Central memory CD4-positive, alpha-beta T cell (primary cell): ENCODE data around the gene ABCD4.

Source experiments
- DNase-seq: peaks from one replicate; pipeline ENCODE4 v3.0.0; 2022

The ABCD4 gene

DNA sequence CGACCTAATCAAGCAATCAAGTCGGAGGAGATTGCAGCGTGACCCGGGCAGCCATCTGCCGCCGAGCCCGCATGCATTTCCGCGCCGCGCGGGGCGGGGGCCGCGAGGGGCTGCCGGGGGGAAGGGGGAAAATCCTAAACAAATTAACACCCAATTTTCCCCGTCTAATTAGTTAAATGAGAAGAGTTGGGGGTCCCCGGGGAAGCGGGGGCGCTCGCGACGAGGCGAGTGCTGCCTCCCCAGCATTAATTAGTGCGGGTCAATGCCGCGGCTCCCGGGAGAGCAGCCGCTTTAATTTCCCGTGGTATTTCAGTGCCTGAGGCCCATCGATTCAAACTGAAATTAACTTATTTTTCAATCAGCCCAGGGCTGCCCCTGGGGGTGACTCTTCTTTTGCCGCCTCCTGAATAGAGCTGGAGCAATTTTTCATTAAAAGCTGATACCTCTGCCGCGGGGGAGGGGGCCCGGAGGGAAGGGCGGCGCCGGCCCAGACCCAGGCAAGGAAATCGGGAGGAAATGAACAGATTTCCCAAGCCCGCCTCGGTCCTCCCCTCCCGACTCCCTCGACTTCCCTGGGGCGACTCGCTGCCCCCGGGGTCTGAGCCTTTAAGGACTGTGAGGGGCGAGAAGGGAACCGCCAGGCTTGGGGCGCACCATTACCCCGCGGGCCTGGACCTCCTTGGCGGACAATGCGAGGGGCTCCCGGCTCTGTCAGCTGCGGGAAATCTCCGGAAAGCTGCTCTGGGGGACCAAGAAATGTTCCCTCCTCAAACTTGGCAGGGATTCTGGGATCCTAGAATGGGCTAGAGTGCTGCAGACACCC lies 44.6 kb downstream of the ABCD4 start:
- no peak for DNase-seq

DNA sequence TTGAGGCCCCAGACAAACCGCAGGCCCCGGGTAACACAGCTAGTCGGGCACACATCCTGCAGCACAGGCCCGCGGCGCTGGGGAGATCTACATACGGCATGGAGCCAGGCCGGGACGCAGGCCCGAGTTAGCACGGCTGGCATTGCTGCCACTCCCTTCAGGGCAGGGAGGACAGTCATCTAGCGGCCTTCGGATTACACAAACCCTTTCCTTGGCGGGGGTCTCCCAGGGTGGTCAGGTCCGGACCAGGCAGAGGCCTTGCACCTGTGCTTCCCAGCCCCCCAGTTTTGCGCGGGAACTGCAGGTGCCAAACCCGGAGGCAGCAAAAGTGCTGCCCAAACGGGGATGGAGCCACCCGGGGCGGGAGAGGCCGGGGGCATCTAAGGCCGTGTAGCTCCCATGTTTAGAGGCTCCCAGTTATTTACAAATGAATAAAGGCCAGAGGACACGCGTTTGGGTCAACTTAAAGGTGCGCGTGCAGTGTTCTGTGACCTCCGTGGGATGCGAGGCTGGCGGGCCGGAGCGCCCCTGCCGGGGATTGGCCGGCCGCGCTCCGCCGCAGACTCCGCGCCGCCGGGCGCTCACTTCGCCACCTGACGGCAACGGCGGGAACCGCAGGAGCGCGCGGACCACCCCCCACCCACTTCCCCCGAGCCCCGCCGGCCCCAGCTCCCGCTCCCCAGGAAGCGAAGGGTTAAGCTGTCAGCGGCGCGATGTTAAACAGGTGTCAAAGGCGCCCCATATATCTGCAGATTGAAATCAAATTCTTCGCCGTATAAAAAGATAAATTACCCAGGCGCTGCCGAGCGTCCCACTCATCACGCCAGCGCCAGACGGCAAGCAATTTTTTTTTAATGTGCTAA lies 45.4 kb downstream of the ABCD4 start:
- peak; percentile 45 for DNase-seq

DNA sequence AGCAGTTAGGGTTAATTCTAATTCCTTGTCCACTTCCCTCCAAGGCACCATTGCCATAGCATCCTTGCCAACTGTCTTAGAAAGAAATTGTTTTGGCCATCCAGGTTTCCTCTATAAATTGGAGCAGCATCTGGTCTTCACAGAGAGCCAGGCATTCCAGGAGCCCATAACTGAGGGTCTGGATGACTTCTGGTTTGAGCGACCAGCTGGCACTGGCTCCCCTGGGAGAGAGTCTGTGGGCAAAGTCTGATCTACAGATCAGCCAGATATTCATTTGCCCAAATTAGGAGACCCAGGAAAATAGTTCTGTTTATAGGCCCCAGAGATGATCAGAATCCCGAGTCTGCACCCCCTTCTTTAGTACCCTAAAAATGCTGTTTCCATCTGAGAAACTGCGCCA lies 47.5 kb downstream of the ABCD4 start:
- DNase-seq: no peak

DNA sequence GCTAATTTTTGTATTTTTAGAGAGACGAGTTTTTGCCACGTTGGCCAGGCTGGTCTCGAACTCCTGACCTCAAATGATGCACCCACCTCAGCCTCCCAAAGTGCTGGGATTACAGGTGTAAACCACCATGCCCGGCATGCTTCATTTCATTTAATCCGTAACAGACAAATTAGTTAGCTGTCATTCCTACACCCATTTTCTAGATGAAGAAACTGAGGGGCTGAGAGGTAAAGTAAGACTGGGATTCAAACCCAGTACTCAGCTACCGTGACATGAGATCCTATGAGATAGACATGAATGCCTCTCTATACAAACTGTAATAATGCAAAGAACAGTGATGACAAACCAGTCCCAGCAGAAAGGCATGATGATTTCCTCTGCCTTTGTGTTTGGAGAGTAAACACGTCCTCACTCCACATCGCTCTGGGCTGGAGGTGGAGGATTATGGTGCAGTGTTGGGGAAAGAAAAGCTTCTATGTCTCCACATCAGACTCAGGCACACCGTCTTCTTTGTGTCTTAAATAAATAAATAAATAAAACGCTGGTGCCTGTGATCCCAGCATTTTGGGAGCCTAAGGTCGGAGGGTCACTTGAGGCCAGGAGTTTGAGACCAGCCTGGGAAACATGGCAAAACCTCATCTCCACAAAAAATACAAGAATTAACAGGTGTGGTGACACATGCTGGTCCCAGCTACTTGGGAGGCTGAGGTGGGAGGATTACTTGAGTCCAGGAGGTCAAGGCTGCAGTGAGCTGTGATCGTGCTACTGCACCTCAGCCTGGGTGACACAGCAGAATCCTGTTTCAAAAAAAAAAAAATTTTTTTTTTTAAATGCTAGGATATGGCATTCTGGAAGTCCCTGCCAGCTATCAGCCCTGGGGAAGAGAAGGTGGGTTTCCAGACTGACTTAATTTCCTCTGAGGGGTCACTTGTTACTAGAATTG lies 53.0 kb downstream of the ABCD4 start:
- DNase-seq: no peak

DNA sequence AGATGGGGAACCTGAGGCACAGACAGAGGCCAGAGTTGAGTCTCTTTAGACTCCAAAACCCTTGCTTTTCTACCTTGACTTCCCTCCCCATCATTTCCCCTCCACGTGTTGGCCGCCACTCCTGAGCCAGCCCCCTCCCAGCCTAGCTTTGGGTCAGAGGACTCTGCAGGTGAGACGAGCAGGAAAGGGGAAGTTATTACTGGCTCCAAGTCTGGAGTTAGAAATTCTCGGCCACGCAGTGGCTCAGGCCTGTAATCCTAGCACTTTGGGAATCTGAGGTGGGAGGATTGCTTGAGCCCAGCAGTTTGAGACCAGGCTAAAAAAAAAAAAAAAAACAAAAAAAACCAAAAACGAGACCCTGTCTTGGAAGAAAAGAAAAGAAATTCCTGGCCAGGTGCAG lies 54.7 kb downstream of the ABCD4 start:
- DNase-seq: no peak

DNA sequence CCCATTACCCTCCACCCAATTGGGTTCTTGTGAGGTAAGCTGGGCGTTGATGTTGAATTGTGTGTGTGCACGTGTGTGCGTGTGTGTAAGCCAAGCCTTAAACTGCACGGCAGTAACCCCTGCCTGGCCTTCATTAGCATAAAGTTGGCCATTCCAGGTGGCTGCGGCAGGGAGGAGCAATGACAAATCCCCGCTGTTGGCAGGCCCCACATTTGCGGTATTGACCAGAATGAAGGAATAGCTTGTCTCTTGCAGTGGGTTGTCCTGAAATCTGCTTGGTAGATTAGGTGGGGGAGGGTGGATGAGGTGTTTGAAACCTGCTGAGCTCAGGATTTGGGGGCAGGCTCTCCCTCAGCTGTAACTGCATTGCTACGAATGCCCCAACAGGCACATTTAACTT lies 56.2 kb downstream of the ABCD4 start:
- DNase-seq: no peak

DNA sequence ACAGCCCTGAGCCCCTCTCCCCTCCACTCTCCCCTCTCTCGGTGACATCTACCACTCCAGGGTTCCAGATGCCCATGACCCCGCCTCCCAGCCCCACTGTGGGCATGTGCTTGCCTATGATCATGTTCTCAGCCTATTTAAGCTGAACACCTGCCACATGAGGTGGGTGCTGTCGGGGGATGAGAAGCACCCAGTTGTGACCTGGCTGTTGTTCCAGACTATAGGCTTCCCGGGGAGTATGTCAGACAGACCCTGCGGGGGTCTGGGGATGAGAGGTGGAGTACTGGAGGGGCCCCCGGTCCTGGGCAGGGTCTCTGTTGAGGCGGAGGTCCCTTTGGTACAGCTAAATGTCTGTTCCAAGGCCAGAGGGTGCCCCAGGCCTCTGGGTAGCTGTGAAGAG lies 57.4 kb downstream of the ABCD4 start:
- DNase-seq: no peak

DNA sequence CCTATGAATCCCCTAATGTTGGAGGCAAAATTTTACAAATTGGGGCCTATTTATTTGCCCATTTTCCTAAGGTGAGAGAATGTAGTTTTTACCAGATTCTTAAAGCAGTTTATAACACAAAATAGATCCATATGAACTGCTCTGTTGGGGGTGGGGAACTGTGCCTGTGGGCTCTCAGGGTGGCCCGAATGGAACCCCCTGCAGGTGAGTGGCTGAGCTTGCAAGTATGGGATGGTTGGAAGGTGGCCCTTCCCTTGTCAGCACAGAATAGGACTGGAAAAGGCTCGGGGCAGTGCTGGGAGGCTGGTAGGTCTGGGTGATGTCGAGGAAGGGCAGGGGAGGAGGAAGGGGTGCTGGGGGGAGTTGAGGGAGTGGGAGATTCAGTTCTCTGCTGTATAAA lies 58.6 kb downstream of the ABCD4 start:
- no peak for DNase-seq

DNA sequence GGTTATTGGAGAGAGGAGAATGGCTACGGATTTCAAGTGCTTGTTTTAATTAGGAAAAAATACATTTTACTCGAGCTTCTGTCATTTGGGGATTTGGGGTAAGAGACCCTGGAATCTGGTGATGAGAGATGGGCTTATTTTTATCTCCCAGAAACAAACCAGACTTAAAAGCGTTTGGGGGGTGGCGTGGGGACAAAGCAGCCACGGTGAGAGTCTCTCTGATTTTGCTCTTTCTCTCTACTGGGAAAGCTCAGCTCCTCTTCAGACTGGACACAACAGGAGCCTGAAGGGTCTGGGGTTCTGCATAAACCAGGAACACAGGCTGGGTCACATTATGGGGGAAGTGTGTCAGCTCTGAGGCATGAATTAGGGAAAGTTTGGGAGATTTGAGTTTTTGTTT lies 59.7 kb downstream of the ABCD4 start:
- no peak for DNase-seq

DNA sequence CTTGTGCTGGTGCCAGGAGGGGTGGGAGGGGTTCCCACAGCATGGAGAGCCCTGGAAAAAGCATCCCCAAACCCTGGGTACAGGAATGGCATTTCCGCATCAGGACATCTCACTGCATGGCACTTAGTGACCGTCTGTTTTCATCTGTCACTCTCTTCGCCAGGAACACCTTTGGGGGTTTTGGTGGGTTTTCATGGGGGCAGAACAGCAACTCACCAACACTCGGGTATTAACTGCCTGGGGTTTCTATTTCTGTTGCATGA lies 60.0 kb downstream of the ABCD4 start:
- no peak for DNase-seq

DNA sequence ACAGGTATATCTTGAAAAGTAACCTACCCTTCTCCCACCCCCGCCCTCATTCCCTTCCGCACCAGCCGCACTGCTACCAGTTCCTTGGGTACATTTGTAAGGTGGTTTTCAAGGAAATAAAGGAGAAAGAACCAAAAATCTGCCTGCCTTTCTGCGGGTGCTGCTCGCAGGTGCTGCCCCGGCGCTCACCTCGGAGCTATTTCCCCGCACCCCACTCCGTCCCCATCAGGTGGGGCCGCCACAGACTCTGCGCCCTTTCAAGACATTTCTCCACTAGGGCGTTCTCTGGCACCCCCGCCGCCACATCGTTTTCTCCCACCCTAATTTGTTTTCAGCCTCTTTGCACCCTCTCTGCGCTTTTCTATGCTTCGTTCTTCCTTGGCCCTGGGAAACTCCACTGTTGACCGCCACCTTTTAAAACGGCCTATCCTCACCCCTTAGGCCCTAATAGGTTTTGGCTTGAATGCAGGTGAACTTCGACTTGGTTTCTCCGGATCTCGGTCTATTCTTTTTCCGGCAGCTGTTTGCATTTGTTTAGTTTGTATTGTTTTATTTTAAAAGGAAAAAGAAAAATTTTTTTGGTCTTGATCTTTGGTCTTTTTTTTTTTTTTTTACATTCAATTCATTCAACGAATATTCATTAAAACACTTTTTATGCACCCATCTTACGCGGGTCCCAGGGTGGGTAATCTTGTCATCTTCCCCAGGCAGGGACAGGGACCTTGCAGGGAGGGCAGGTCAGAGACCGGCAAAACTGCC lies 60.5 kb downstream of the ABCD4 start:
- DNase-seq: no peak

DNA sequence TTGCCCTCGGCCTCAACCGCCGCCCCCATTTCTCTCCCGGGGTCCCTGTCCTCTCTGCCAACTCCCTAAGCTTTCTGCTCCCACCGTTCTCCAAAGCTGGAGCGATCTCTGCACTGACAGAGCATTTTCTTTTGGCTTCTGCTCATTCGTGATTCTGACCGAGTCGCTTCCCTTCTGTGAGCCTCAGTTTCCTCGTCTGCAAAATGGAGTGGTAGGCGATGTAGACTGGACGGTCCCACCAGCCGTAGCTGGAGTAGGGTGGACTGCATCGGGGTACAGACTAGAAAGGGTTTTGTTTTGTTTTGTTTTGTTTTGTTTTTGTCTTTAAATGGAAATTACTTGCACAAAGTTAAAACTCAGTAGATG lies 61.1 kb downstream of the ABCD4 start:
- DNase-seq: no peak

DNA sequence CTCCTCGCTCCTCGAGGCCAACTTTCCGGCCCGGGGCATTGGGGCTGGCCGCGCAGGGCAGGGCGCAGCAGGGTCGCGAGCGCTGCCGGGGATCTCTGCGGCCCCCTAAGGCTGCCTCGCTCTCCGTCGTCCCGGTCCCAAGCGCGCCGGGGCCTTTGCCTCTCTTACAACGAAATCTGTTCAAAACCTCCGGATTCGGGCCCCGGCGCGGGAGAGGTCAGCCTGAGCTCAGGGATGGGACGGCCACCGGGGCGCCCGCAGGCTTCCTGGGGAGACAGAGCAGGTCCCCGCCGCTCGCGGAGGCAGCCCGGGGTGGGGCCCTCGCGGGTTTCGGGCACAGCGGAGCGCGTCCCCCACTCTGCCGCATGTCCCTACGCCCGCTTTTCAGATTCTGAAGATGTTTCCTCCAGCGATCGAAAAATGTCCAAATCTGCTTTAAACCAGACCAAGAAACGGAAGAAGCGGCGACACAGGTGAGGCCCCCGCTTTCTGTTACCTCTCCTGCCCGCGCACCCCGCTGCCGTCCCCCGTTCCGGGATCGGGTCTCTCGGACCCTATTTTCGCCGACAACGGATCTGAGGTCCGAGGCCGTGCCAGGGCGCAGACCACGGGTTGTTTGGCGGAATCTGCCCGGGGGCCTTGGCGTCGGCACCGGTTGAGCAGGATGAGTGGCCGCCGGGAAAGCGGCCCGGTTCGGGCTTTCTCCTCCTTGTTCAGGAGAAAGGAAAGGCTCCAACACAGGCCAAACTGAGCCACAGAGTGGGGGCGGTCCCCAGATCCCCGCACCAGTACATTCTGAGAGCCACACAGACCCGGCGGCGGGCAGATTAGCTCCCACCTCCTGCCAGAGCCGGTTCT lies 61.7 kb downstream of the ABCD4 start:
- DNase-seq: no peak

DNA sequence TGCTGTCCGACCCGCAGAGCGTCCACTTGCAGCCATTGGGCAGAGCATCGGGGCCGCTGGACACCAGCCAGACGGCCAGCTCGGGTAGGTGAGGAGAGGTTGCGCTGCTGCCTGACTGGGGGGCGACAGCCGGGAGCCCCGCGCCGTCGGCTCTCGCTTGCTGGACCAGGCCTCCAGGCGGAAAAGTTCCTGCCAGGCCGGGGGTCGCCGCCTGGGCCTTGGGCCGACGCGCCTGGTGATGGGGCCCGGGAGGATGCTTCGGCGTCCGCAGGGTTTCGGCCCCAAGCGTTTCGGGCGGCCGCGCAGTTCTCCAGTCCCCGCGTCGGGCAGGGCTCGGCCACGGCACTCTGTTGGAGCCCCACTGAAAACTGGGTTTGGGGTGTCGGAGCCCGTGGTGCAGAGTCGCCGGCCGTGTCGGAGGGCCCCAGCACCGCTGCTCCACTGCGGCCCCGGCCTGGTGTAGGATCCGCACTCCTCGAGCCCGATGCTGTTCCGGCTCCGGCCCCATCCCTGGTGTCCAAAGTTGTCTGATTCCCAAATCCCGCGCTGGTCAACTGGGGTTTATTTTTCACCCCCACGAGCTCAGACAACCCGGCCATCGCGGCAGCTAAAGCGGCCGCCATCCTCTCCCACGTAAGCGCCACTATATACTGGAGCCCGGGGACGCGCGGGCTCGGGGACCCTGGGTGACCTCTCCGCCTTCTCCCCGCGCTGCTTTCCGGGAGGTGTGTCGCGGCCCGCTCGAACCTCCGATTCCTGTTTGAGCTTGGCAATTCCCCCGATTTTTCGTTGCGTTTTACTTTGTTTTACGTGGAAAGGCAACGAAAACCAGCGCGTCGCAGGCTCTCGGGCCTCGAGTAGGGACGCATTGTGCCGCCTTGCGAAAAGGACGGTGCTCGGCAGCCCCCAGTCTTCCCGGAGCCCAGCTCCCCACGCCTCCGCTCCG lies 62.6 kb downstream of the ABCD4 start:
- DNase-seq: no peak

DNA sequence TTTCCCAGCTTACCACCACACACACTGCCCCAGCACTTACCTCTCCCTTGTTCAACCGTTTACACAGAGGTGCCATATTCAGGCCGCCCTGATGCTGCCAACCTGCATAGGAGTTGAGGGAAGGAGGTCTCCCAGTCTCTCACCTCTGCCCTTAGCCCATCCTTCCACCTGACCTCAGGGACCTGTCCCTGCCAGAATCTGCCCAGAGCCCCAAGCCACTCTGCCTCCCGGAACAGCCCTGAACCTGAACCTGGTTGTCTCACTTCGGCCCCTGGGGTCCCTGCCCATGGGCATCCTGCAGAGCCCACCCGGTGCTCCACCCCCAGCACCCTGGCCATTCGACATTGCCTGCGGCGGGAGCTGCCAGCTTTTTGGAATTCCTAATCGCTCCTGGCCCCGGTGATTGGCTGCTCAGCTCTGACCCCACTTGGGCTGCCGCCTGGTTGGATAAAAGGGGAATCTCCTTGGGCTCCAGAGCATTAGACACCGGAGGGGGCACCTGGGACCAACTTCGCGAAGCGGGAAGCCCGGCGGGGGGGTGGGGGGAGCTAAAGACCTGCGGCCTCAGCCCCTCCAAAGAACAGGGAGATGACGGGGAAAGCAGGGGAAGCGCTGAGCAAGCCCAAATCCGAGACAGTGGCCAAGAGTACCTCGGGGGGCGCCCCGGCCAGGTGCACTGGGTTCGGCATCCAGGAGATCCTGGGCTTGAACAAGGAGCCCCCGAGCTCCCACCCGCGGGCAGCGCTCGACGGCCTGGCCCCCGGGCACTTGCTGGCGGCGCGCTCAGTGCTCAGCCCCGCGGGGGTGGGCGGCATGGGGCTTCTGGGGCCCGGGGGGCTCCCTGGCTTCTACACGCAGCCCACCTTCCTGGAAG lies 63.5 kb downstream of the ABCD4 start, which contains the start of gene VSX2:
Gene VSX2, plus strand, starts transcription at position 476 of the 874 bp plus-strand sequence. Its CDS starts 113 bp downstream, at position 589.
- DNase-seq: no peak

DNA sequence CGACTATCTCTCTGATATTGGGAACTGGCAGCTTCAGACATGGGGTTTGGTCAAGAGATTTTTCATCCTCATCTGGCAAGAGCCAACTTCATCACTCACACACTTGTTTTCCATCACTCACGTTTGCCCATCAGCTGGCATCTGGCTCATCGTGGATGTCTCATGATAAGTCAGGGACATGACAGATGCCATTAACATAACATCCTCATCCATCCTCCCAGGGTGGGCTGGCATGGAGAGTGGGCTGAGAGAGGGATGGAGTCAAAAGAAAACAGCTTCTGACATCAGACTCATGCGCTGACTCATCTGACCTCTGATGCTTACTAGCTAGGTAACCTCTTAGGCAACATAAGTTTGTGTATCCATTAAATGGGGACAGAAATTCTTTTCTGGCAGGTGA lies 65.3 kb downstream of the ABCD4 start:
- no peak for DNase-seq
